HAP-1 (cell line): ENCODE results near the gene PLEKHA8.

Source experiments
- DNase-seq, 2 experiments: peaks; one replicate each; pipeline ENCODE4 v3.0.0-alpha.2; 2016 to 2020; ENCODE audit warnings: low spot score in 2 of 2
- H3K27me3 ChIP-seq: fragments of 250-450 bp; sonication (Bioruptor Pico); 2 replicates; pipeline ENCODE4 v1.5.1; 2020; ENCODE audit warnings: low read depth, mild to moderate bottlenecking, moderate library complexity
- H3K36me3 ChIP-seq: fragments of 250-450 bp; sonication (Bioruptor Pico); replicated peaks from 2 replicates; pipeline ENCODE4 v1.5.1; 2020; ENCODE audit warnings: mild to moderate bottlenecking
- H3K4me1 ChIP-seq: fragments of 250-450 bp; sonication (Bioruptor Pico); 2 replicates; pipeline ENCODE4 v1.5.1; 2020; ENCODE audit warnings: mild to moderate bottlenecking
- H3K4me3 ChIP-seq: fragments of 250-450 bp; sonication (Bioruptor Pico); 2 replicates; pipeline ENCODE4 v1.5.1; 2020; ENCODE audit warnings: mild to moderate bottlenecking, moderate library complexity
- H3K9me3 ChIP-seq: fragments of 250-450 bp; sonication (Bioruptor Pico); 2 replicates; pipeline ENCODE4 v1.5.1; 2020; ENCODE audit warnings: mild to moderate bottlenecking, moderate library complexity
- in situ Hi-C: fragments of 300-500 bp; cut with MboI; formaldehyde crosslinking; loops from 3 replicates; pipeline ENCODE4 v1.14.3; 2020; ENCODE audit warnings: low sequenced_read_pairs, inconsistent platforms, mixed read lengths

Gene PLEKHA8

GRCh38 chr7:30112103-30112713 lies 84.0 kb downstream of the PLEKHA8 start:
- no peaks in the 10 kb centered on the region for H3K27me3 ChIP-seq
- in situ Hi-C loops: no loop called here
- H3K4me1 ChIP-seq: no peaks in the 10 kb centered on the region
- no peak overlapping the region for H3K4me3 ChIP-seq
- 0 out of 2 replicates have a peak, but pooled peaks cover 7% of the 10 kb centered on the region for H3K9me3 ChIP-seq
- DNase-seq: no peak
- no peaks in the 10 kb centered on the region for H3K36me3 ChIP-seq

GRCh38 chr7:30113144-30113543 lies 84.9 kb downstream of the PLEKHA8 start:
- Histone ChIP-seq H3K27me3 (no peaks in the 10 kb centered on the region), H3K4me1 (no peaks in the 10 kb centered on the region), H3K36me3 (no peaks in the 10 kb centered on the region), H3K9me3 (0 out of 2 replicates have a peak, but pooled peaks cover 7% of the 10 kb centered on the region), H3K4me3 (no peak overlapping the region)
- in situ Hi-C loops: no loop called here
- no peak for DNase-seq

- Histone ChIP-seq H3K9me3 (0 out of 2 replicates have a peak, but pooled peaks cover 7% of the 10 kb centered on the region), H3K36me3 (no peaks in the 10 kb centered on the region), H3K4me1 (no peaks in the 10 kb centered on the region), H3K27me3 (no peaks in the 10 kb centered on the region), H3K4me3 (no peak overlapping the region)
- in situ Hi-C loops: no loop called here
- no peak for DNase-seq
Measured at GRCh38 chr7:30114536-30115238, 86.5 kb downstream of the PLEKHA8 start.

GRCh38 chr7:30115709-30116297 lies 87.6 kb downstream of the PLEKHA8 start:
- H3K27me3 ChIP-seq: no peaks in the 10 kb centered on the region
- no peak for DNase-seq
- in situ Hi-C loops: no loop called here
- H3K4me3 ChIP-seq: no peak overlapping the region
- no peaks in the 10 kb centered on the region for H3K4me1 ChIP-seq
- no peaks in the 10 kb centered on the region for H3K36me3 ChIP-seq
- 0 out of 2 replicates have a peak, but pooled peaks cover 7% of the 10 kb centered on the region for H3K9me3 ChIP-seq

GRCh38 chr7:30116771-30117170 lies 88.6 kb downstream of the PLEKHA8 start:
- Histone ChIP-seq H3K27me3 (no peaks in the 10 kb centered on the region), H3K4me3 (no peak overlapping the region), H3K9me3 (0 out of 2 replicates have a peak, but pooled peaks cover 7% of the 10 kb centered on the region), H3K36me3 (no peaks in the 10 kb centered on the region), H3K4me1 (no peaks in the 10 kb centered on the region)
- no peak for DNase-seq
- in situ Hi-C loops: no loop called here

- H3K36me3 ChIP-seq: no peaks in the 10 kb centered on the region
- H3K9me3 ChIP-seq: 0 out of 2 replicates have a peak, but pooled peaks cover 7% of the 10 kb centered on the region
- in situ Hi-C loops: no loop called here
- H3K27me3 ChIP-seq: no peaks in the 10 kb centered on the region
- DNase-seq: no peak
- no peaks in the 10 kb centered on the region for H3K4me1 ChIP-seq
- no peak overlapping the region for H3K4me3 ChIP-seq
Measured at GRCh38 chr7:30117896-30118295, 89.7 kb downstream of the PLEKHA8 start.

GRCh38 chr7:30119890-30120577 lies 91.8 kb downstream of the PLEKHA8 start:
- no peaks in the 10 kb centered on the region for H3K4me1 ChIP-seq
- in situ Hi-C loops: no loop called here
- no peaks in the 10 kb centered on the region for H3K36me3 ChIP-seq
- no peaks in the 10 kb centered on the region for H3K27me3 ChIP-seq
- no peak overlapping the region for H3K4me3 ChIP-seq
- DNase-seq: no peak
- H3K9me3 ChIP-seq: no peaks in the 10 kb centered on the region

GRCh38 chr7:30133736-30134610 lies 105.8 kb downstream of the PLEKHA8 start:
- Histone ChIP-seq H3K9me3 (no peaks in the 10 kb centered on the region), H3K36me3 (no peaks in the 10 kb centered on the region), H3K4me3 (peak overlapping the region; percentile 47), H3K27me3 (no peaks in the 10 kb centered on the region), H3K4me1 (peaks cover 10% of the 10 kb centered on the region; the same call in 1 of the 2 replicates)
- DNase-seq: no peak
- in situ Hi-C loops: no loop called here

GRCh38 chr7:30134611-30135300 lies 106.5 kb downstream of the PLEKHA8 start, which contains the start of gene MTURN:
MTURN (plus strand) TSS chr7:30134986; CDS start chr7:30135137, 151 bp downstream.
- peaks cover 10% of the 10 kb centered on the region; the same call in 1 of the 2 replicates for H3K4me1 ChIP-seq

GRCh38 chr7:30135301-30136116 lies 107.3 kb downstream of the PLEKHA8 start:
- Histone ChIP-seq H3K9me3 (no peaks in the 10 kb centered on the region), H3K36me3 (no peaks in the 10 kb centered on the region), H3K4me3 (peak overlapping the region; percentile 72), H3K27me3 (no peaks in the 10 kb centered on the region), H3K4me1 (peaks cover 10% of the 10 kb centered on the region; the same call in 1 of the 2 replicates)
- DNase-seq: peak; percentile 5 to 64
- in situ Hi-C loops: no loop called here

More at GRCh38 chr7:30134611-30135300, 106.5 kb downstream of the PLEKHA8 start, which contains the start of gene MTURN:
- no peaks in the 10 kb centered on the region for H3K9me3 ChIP-seq
- peak; percentile 75 to 88 for DNase-seq
- H3K36me3 ChIP-seq: no peaks in the 10 kb centered on the region
- in situ Hi-C loops: no loop called here
- H3K4me3 ChIP-seq: peak within 1 kb of the TSS; percentile 72
- no peaks in the 10 kb centered on the region for H3K27me3 ChIP-seq

- in situ Hi-C loops: no loop called here
- no peaks in the 10 kb centered on the region for H3K36me3 ChIP-seq
- peaks cover 10% of the 10 kb centered on the region; the same call in 1 of the 2 replicates for H3K4me1 ChIP-seq
- no peak for DNase-seq
- H3K4me3 ChIP-seq: peak overlapping the region; percentile 72
- H3K27me3 ChIP-seq: no peaks in the 10 kb centered on the region
- no peaks in the 10 kb centered on the region for H3K9me3 ChIP-seq
Measured at GRCh38 chr7:30136117-30136731, 108.0 kb downstream of the PLEKHA8 start.
